CD4-positive, alpha-beta T cell treated with Interleukin-21 for 1 hour (primary cell): ENCODE results near the gene AKR1C2.
"Not testable (repeated sequence)": the region's sequence is repeated elsewhere in the genome, so short reads cannot be mapped to it uniquely, and the experiment has no call there.

Experiments used
- DNase-seq: peaks from one replicate; pipeline ENCODE4 v3.0.0-alpha.2; 2020

The AKR1C2 gene

GRCh38 chr10:4984971-4985594 lies 18.6 kb downstream of the AKR1C2 start:
- no peak for DNase-seq

- no peak for DNase-seq
Observed at GRCh38 chr10:4984223-4984622, 19.4 kb downstream of the AKR1C2 start.

DNA sequence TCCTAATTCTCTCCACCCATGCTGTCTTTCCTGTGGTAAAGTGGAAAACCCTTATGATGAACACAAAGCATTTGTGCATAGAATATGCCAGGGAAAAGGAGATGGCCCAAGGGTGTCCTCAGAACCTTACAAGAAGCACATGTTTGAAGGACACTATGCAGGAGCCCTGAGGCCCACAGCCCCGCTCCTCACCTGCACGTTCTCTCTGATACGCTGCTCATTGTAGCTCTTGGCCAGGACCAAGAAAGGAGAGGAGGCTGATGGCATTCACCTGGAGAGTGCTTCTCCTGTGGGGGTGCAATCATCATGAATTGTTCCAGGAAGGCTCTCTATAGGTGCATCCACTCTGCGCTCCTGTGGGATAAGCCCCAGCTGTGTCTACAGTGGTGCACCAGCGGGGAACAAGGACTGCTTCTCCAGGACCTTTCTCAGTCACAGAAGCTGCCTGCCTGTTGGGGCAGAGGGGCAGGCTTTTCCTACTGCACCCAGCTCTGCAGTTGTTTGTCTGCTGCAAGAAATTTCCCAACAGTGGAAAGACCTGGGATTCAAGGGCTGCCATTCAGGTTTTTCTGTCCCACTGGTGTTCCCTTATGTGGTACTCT lies 19.9 kb downstream of the AKR1C2 start:
- no peak for DNase-seq

DNA sequence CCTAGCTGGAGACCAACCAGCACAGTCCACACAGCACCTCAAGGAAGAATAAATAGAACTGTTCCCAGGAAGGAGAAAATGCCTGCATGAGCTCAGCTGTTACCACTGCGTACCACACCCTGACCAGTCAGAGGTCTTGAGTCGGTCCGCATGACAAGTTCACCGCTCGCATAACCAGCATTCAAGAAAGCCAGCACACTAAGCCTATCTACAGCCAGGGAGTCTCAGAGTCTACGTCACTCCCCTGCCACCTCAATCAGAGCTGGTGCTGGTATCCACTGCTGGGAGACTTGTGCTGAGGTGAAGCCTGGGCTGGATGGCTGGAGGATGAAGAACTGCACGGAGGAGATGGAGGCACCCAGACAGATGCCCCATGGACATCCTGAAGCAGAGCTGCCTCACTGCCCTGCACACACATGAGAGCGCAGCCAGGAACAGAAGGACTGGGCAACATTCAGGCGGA lies 20.9 kb downstream of the AKR1C2 start:
- no peak for DNase-seq

DNA sequence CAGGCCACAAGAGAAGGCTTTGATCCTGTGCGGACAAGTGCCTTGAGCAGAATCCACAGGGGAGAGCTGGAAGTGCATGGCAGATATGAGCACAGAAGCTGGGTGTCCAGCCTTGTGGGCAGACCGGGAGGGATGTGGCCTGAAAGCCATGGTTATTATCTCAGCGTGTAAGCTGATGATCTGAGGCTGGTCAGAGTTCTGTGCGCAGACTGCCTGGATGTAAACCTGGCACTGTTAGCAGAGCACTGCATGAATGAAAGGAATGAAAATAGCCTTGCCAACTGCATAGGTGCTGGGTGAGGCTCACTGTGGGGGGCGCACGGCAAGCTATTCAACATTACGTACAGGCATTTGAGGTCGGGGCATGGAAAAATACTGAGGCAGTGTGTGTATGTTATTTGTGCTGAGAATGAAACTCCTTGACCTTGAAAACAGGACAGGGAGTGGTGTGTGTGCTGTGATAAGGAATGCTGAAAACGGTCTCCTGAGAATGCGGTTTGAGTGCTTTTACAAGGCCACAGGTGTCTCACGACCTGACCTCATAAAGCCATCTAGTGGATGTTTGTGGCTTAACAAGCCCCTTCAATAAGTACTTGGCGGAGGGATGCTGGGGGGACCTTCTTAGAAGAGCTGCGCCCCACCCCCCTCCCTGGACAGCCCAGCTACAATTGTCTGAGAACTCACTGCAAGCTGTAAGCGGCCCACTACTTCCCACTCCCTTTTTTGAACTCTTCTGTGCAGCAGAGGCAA lies 21.8 kb downstream of the AKR1C2 start:
- no peak for DNase-seq

DNA sequence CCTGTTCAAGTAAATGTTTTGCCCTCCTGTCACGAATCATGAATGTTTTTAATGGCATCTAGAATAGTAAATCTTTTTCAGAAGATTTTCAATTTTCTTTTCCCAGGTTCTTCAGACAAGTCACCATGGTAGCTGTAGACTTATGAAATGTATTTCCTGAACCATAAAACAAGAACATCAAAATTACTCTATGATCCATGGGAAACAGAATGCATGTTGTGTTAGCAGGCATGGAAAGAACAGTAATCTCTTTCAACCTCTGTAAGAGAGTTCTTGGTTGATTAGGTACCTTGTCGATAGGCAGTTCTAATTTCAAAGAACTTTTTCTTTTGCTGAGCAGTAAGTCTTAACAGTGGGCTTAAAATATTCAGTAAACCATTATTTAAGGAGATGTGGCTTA lies 22.9 kb downstream of the AKR1C2 start:
- no peak for DNase-seq

GRCh38 chr10:4978870-4979269 lies 24.8 kb downstream of the AKR1C2 start:
- no peak for DNase-seq

GRCh38 chr10:4977025-4977424 lies 26.6 kb downstream of the AKR1C2 start:
- DNase-seq: no peak

- not testable (repeated sequence) for DNase-seq
Observed at GRCh38 chr10:4974400-4974799, 29.3 kb downstream of the AKR1C2 start.

GRCh38 chr10:4973294-4973693 lies 30.4 kb downstream of the AKR1C2 start:
- not testable (repeated sequence) for DNase-seq

- DNase-seq: not testable (repeated sequence)
Observed at GRCh38 chr10:4972369-4973142, 31.1 kb downstream of the AKR1C2 start.

DNA sequence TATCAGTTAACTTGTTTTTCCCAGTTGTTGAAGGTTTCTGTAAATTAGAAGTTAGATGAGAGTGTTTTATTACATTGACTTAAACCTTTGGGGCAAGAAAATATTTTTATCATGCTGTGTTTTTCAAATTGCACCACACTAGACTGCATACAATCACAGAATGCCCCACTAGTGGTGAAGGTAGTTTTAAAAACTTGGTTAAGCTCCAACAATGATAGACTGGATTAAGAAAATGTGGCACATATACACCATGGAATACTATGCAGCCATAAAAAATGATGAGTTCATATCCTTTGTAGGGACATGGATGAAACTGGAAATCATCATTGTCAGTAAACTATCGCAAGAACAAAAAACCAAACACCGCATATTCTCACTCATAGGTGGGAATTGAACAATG lies 33.3 kb downstream of the AKR1C2 start:
- DNase-seq: not testable (repeated sequence)

DNA sequence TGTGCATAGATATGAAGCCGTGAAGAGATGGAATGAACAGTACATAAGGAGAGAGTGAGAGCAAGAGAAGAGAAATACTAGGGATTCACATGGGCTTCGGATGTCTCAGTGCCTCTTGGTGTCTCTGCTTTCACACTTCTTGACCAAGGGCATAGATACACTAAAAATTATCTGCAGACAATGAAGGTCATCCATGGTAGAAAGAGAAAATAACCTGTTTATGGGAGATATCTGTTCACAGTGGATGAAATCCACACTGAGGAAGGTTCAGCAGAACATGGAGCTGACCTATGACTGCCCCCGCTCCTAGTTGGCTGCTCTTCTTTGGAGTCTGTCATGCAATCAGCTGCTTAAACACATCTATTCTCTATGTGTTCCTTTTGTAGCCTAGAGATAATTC lies 34.4 kb downstream of the AKR1C2 start:
- not testable (repeated sequence) for DNase-seq

DNA sequence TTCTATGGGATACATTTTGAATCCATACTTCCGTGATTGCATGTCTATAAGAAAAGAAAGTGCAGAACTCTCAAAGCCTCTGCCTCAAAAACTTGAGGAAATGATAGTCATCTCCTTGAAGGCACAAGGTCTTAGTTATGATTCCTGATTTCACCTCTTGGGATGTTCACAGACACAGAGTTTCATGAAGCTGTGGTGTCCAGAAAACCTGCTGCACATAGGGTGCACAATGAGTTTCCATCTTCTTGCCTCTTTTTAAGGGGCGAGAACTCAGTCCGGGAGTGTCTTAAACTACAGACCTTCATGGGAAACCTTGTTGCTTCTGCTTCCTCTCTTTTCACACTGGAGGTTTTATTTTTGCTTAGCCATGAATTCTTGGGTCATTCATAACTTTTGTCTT lies 36.5 kb downstream of the AKR1C2 start:
- not testable (repeated sequence) for DNase-seq

- not testable (repeated sequence) for DNase-seq
Observed at GRCh38 chr10:4965763-4966162, 37.9 kb downstream of the AKR1C2 start.

- not testable (repeated sequence) for DNase-seq
Observed at GRCh38 chr10:4963815-4964154, 39.9 kb downstream of the AKR1C2 start.

GRCh38 chr10:4962876-4963814 lies 40.5 kb downstream of the AKR1C2 start, which contains the start of gene AKR1C1:
TSS of gene AKR1C1 (plus strand) at chr10:4963415. CDS start at chr10:4963445, 30 bp downstream.
- not testable (repeated sequence) for DNase-seq

GRCh38 chr10:4962308-4962707 lies 41.3 kb downstream of the AKR1C2 start:
- not testable (repeated sequence) for DNase-seq

- not testable (repeated sequence) for DNase-seq
Observed at GRCh38 chr10:4961558-4961957, 42.1 kb downstream of the AKR1C2 start.

DNA sequence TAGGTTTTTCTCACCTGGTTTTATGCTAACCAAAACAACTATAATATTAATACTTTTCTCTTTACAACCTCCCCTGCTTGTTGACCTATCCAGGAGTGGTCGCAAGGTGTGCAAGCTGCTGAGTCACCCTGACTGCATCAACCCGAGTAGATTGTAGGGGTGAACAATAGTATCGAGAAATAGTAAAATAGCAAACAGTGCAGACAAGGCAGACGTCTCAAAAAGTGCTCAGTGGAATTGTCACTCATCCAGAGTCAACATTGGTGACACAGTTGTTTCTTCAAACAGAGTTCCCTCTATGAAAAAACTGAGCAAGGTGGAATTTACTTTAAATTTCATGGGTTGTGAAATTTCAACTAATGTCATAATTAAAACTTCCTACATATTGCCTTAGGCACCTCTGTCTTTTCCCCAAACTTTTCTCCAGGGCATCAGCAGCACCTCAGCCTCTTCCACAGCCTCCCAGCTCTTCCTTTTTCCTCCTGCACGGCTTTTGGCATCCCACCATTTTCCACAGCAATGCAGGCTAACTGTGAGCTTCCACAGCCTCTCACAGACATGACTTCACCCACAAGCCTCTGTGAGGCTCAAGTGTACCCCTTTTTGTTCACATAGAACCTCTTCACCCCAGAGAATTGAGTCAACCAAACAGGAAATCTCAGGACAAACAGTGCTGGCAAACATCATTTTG lies 46.6 kb downstream of the AKR1C2 start:
- DNase-seq: not testable (repeated sequence)

GRCh38 chr10:4956088-4956487 lies 47.6 kb downstream of the AKR1C2 start:
- DNase-seq: not testable (repeated sequence)
